ENCODE data around the gene SLC10A3. TPM values are rescaled to one million over a fixed set of nuclear protein-coding genes. Genes with fewer than 3 reads are reported as not detected.

SLC10A3 gene
- total and polyA plus RNA-seq, 2 donors from 2014 or later, result 19.0 to 27.3 TPM

GRCh38 chrX:154481195-154481594 lies 9.2 kb downstream of the SLC10A3 start:
- Histone ChIP-seq H3K4me3 (ENCODE audit: low read length in 3 of 3) (no peak overlapping the region), H3K27me3 (ENCODE audit: control insufficient read depth, insufficient read depth, low read length) (no peaks in the 10 kb centered on the region), H3K27ac (ENCODE audit: low read depth in 2 of 2, low read length in 2 of 2) (no peak overlapping the region), H3K4me1 (ENCODE audit: control insufficient read depth in 2 of 3, insufficient read depth in 2 of 3, low read depth in 1 of 3, low read length in 3 of 3) (peaks cover 0 to 16% (median 4%) of the 10 kb centered on the region in 3 donors), H3K9ac (ENCODE audit: low read length in 3 of 3) (no peak overlapping the region), H3K36me3 (ENCODE audit: control insufficient read depth in 2 of 3, insufficient read depth in 3 of 3, low read length in 3 of 3) (peaks cover 0 to 4% (median 3%) of the 10 kb centered on the region in 3 donors), H3K9me3 (ENCODE audit: control insufficient read depth in 2 of 3, insufficient read depth in 1 of 3, low read length in 3 of 3) (no peaks in the 10 kb centered on the region)
- intact Hi-C loops (cut with DNase I), result no loop called here
- TF ChIP-seq CTCF (IDR thresholded peaks at IDR 0.05; ENCODE audit: borderline replicate concordance, extremely low read depth, insufficient read depth), result no peak
- no peak for DNase-seq
- FAIRE-seq, result no peak

- intact Hi-C loops (cut with DNase I), result no loop called here
- peak within 1 kb of the TSS; percentile 39 to 49 (median 48) for H3K4me3 ChIP-seq (ENCODE audit: low read length in 3 of 3)
- no peak for FAIRE-seq
These were observed 11.5 kb downstream of the SLC10A3 start, which contains the start of gene LAGE3 for GRCh38 chrX:154478728-154479622. Gene LAGE3 (minus strand): TSS chrX:154479281. CDS start chrX:154478915, 366 bp downstream.

GRCh38 chrX:154477891-154478477 lies 12.4 kb downstream of the SLC10A3 start:
- Histone ChIP-seq H3K27ac (ENCODE audit: low read depth in 2 of 2, low read length in 2 of 2) (peak overlapping the region in 1 of 2 donors; percentile 28), H3K9me3 (ENCODE audit: control insufficient read depth in 2 of 3, insufficient read depth in 1 of 3, low read length in 3 of 3) (no peaks in the 10 kb centered on the region), H3K27me3 (ENCODE audit: control insufficient read depth, insufficient read depth, low read length) (no peaks in the 10 kb centered on the region), H3K4me1 (ENCODE audit: control insufficient read depth in 2 of 3, insufficient read depth in 2 of 3, low read depth in 1 of 3, low read length in 3 of 3) (peaks cover 0 to 4% (median 0%) of the 10 kb centered on the region in 3 donors), H3K4me3 (ENCODE audit: low read length in 3 of 3) (peak overlapping the region; percentile 39 to 48 (median 39)), H3K9ac (ENCODE audit: low read length in 3 of 3) (no peak overlapping the region), H3K36me3 (ENCODE audit: control insufficient read depth in 2 of 3, insufficient read depth in 3 of 3, low read length in 3 of 3) (no peaks in the 10 kb centered on the region)
- no peak for FAIRE-seq
- intact Hi-C loops (cut with DNase I), result no loop called here
- DNase-seq, result peak in 1 of 5 donors; percentile 67
- no peak for TF ChIP-seq CTCF (IDR thresholded peaks at IDR 0.05; ENCODE audit: borderline replicate concordance, extremely low read depth, insufficient read depth)

More at GRCh38 chrX:154478728-154479622, 11.5 kb downstream of the SLC10A3 start, which contains the start of gene LAGE3:
- Histone ChIP-seq H3K36me3 (ENCODE audit: control insufficient read depth in 2 of 3, insufficient read depth in 3 of 3, low read length in 3 of 3) (no peaks in the 10 kb centered on the region), H3K9me3 (ENCODE audit: control insufficient read depth in 2 of 3, insufficient read depth in 1 of 3, low read length in 3 of 3) (no peaks in the 10 kb centered on the region), H3K4me1 (ENCODE audit: control insufficient read depth in 2 of 3, insufficient read depth in 2 of 3, low read depth in 1 of 3, low read length in 3 of 3) (peaks cover 0 to 4% (median 0%) of the 10 kb centered on the region in 3 donors), H3K9ac (ENCODE audit: low read length in 3 of 3) (no peak within 1 kb of the TSS), H3K27ac (ENCODE audit: low read depth in 2 of 2, low read length in 2 of 2) (peak within 1 kb of the TSS; percentile 80 to 89), H3K27me3 (ENCODE audit: control insufficient read depth, insufficient read depth, low read length) (no peaks in the 10 kb centered on the region)
- peak; percentile 93 to 98 (median 95) for DNase-seq
- no peak for TF ChIP-seq CTCF (IDR thresholded peaks at IDR 0.05; ENCODE audit: borderline replicate concordance, extremely low read depth, insufficient read depth)
